Tibial nerve (tissue), 4 donors: Measurements from ENCODE around the gene SUPT5H. TPM values are rescaled to one million over a fixed set of nuclear protein-coding genes. Genes with fewer than 3 reads are reported as not detected.
A peak's percentile ranks its signal among the peaks of the same experiment; 100 is the strongest.

Experiments used
- DNase-seq, 2 donors: peaks; one replicate each; pipeline ENCODE4 v3.0.0-alpha.2; 2019; ENCODE audit warnings: low spot score in 2 of 2
- H3K27ac ChIP-seq, 4 donors: fragments of 200-600 bp; sonication (generic) in 3 of 4; one replicate each; pipeline ENCODE4 v1.5.1; 2017 to 2019; ENCODE audit warnings: mild to moderate bottlenecking in 1 of 4
- H3K27me3 ChIP-seq, 2 donors: fragments of 200-600 bp; sonication (generic) in 1 of 2; one replicate each; pipeline versions ENCODE4 v1.5.1 to v1.6.0; 2017 to 2019
- H3K36me3 ChIP-seq, 3 donors: fragments of 200-600 bp; sonication (generic); one replicate each; pipeline ENCODE4 v1.5.1; 2018 to 2019
- H3K4me1 ChIP-seq, 4 donors: fragments of 200-600 bp; sonication (generic) in 3 of 4; one replicate each; pipeline ENCODE4 v1.5.1; 2017 to 2019
- H3K4me3 ChIP-seq, 4 donors: fragments of 200-600 bp; sonication (generic) in 3 of 4; one replicate each; pipeline ENCODE4 v1.5.1; 2017 to 2019; ENCODE audit warnings: mild to moderate bottlenecking in 1 of 4, moderate library complexity in 1 of 4
- H3K9me3 ChIP-seq, 4 donors: fragments of 200-600 bp; sonication (generic) in 3 of 4; one replicate each; pipeline ENCODE4 v1.5.1; 2017 to 2019
- EP300 ChIP-seq, 2 donors: sonication (generic); formaldehyde crosslinking; IDR thresholded peaks; one replicate each; pipeline ENCODE4 v1.6.1; 2017; ENCODE audit warnings: antibody characterized with exemption in 2 of 2, mild to moderate bottlenecking in 1 of 2
- POLR2A ChIP-seq, 2 donors: fragments of 450-650 bp; IDR thresholded peaks; one replicate each; pipeline ENCODE4 v1.6.1; 2017; ENCODE audit warnings: antibody characterized with exemption in 2 of 2, mild to moderate bottlenecking in 2 of 2, moderate library complexity in 2 of 2
- WGBS, 2 donors: methylation state at CpG; one replicate each; pipeline ENCODE4 v1.1.5; 2018; 5-methylcytosine and 5-hydroxymethylcytosine counted together
- total RNA-seq, 4 donors: library from RNA; depleted of rRNA; stranded (reverse); fragments of >200 nt; gene quantifications; one replicate each; pipeline ENCODE4 v1.1.0, GENCODE V29; 2016
- TF ChIP-seq, protein P1 (sequence below), 5 experiments: fragments of 200-600 bp in 3 of 5; fragments of 450-650 bp in 2 of 5; sonication (generic) in 3 of 5; IDR thresholded peaks; one replicate each; pipeline ENCODE4 v1.5.1; 2016 to 2019; ENCODE audit warnings: antibody characterized with exemption in 5 of 5, mild to moderate bottlenecking in 3 of 5, moderate library complexity in 2 of 5

SUPT5H gene
- total RNA-seq, 4 donors from 2014 or later, result 94.4 to 120 (median 106) TPM

DNA sequence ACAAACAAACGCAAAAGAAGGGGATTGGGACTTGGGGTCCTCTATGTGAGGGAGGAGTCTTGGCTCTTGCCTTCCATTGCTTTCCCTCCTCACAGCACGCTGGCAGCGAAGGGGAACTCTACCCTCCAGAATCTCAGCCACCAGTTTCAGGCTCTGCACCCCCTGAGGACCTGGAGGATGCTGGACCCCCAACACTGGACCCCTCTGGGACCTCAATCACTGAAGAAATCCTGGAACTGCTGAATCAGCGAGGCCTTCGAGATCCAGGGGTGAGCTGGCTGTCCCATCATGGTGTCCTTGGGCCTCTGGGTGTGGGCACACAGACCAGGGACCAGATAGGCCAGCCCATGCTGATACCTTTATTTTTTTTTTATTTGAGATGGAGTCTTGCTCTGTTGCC, 23.4 kb upstream of the SUPT5H start:
- DNase-seq, result no peak
- TF ChIP-seq, protein P1, sequence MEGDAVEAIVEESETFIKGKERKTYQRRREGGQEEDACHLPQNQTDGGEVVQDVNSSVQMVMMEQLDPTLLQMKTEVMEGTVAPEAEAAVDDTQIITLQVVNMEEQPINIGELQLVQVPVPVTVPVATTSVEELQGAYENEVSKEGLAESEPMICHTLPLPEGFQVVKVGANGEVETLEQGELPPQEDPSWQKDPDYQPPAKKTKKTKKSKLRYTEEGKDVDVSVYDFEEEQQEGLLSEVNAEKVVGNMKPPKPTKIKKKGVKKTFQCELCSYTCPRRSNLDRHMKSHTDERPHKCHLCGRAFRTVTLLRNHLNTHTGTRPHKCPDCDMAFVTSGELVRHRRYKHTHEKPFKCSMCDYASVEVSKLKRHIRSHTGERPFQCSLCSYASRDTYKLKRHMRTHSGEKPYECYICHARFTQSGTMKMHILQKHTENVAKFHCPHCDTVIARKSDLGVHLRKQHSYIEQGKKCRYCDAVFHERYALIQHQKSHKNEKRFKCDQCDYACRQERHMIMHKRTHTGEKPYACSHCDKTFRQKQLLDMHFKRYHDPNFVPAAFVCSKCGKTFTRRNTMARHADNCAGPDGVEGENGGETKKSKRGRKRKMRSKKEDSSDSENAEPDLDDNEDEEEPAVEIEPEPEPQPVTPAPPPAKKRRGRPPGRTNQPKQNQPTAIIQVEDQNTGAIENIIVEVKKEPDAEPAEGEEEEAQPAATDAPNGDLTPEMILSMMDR (IDR thresholded peaks at IDR 0.05), result no peak
- TF ChIP-seq POLR2A (IDR thresholded peaks at IDR 0.05) (no peak), EP300 (IDR thresholded peaks at IDR 0.05) (no peak)

DNA sequence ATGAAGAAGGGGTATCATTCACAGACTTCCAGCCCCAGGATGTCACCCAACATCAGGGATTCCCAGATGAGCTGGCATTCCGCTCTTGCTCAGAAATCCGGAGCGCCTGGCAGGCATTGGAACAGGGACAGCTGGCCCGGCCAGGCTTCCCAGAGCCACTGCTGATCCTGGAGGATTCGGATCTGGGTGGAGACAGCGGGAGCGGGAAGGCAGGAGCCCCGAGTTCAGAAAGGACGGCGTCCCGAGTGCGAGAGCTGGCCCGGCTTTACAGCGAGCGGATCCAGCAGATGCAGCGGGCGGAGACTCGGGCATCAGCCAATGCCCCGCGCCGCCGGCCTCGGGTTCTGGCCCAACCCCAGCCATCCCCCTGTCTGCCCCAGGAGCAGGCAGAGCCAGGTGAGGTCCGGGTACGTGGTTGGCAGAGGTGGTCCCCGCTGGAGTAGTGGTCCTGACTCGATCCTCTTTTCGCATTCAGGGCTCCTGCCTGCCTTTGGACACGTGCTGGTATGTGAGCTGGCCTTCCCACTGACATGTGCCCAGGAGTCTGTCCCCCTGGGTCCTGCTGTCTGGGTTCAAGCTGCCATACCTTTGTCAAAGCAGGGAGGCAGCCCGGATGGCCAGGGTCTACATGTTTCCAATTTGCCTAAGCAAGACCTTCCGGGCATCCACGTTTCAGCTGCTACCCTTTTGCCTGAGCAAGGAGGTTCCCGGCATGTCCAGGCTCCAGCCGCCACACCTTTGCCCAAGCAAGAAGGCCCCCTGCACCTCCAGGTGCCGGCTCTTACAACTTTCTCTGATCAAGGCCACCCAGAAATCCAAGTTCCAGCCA, 21.9 kb upstream of the SUPT5H start:
- peaks cover 0 to 67% (median 0%) of the 10 kb centered on the region in 3 donors for H3K36me3 ChIP-seq
- peaks cover 0 to 28% (median 8%) of the 10 kb centered on the region in 4 donors for H3K4me1 ChIP-seq
- H3K27ac ChIP-seq, result peak overlapping the region in 1 of 4 donors; percentile 36
- no peak for TF ChIP-seq EP300 (IDR thresholded peaks at IDR 0.05)
- TF ChIP-seq, protein P1 (IDR thresholded peaks at IDR 0.05), result no peak
- no peak for TF ChIP-seq POLR2A (IDR thresholded peaks at IDR 0.05)
- H3K4me3 ChIP-seq, result no peak overlapping the region
- DNase-seq, result no peak
- H3K9me3 ChIP-seq, result no peaks in the 10 kb centered on the region
- WGBS, 2 donors, result 85 to 89% methylated on average over 34 to 35 of the region's 35 CpGs
- H3K27me3 ChIP-seq, result no peaks in the 10 kb centered on the region

More for the DNA sequence above, 23.4 kb upstream of the SUPT5H start:
- no peaks in the 10 kb centered on the region for H3K9me3 ChIP-seq
- 88 to 93% methylated on average over 5 of the region's 5 CpGs for WGBS, 2 donors
- peaks cover 0 to 22% (median 0%) of the 10 kb centered on the region in 4 donors for H3K4me1 ChIP-seq
- no peaks in the 10 kb centered on the region for H3K27me3 ChIP-seq
- peaks cover 0 to 81% (median 0%) of the 10 kb centered on the region in 3 donors for H3K36me3 ChIP-seq
- H3K27ac ChIP-seq, result no peak overlapping the region
- H3K4me3 ChIP-seq, result no peak overlapping the region

DNA sequence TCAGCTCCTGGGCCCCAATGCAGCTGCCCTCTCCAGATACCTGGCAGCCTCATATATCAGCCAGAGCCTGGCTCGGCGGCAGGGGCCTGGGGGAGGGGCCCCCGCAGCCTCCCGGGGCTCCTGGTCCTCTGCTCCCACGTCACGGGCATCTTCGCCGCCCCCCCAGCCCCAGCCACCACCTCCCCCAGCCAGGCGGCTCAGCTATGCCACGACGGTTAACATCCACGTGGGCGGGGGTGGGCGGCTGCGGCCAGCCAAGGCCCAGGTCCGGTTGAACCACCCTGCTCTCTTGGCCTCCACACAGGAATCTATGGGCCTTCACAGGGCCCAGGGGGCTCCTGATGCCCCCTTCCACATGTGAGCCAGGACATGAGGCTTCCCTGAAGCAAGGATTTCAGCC, 20.4 kb upstream of the SUPT5H start:
- no peak for TF ChIP-seq EP300 (IDR thresholded peaks at IDR 0.05)
- TF ChIP-seq, protein P1 (IDR thresholded peaks at IDR 0.05), result no peak
- H3K4me1 ChIP-seq, result peaks cover 0 to 43% (median 14%) of the 10 kb centered on the region in 4 donors
- peaks cover 0 to 52% (median 0%) of the 10 kb centered on the region in 3 donors for H3K36me3 ChIP-seq
- no peak for DNase-seq
- no peak overlapping the region for H3K4me3 ChIP-seq
- H3K9me3 ChIP-seq, result no peaks in the 10 kb centered on the region
- H3K27me3 ChIP-seq, result no peaks in the 10 kb centered on the region
- peak overlapping the region in 2 of 4 donors; percentile 64 to 87 for H3K27ac ChIP-seq
- WGBS, 2 donors, result 66 to 78% methylated on average over 4 to 16 of the region's 16 CpGs

DNA sequence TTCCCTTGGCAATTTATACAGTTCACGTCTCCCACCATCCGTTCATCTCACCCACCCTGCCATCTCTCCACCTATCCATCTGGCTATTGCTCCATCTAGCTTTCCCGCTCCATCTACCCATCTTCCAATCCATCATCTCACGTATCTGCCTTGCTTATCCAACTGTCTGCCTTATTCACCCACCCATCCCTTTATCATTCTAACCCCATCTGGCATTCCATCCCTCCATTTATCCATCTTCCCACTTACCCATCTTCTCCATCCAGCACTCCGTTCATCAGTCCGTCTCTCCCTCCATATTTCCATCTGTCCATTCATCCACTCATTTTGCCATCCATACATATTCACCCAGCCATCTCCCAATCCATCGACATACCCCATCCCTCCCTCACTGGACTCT, 19.6 kb upstream of the SUPT5H start:
- 70 to 73% methylated on average over 7 of the region's 7 CpGs for WGBS, 2 donors
- TF ChIP-seq, protein P1 (IDR thresholded peaks at IDR 0.05), result no peak
- TF ChIP-seq POLR2A (IDR thresholded peaks at IDR 0.05) (no peak), EP300 (IDR thresholded peaks at IDR 0.05) (no peak)

DNA sequence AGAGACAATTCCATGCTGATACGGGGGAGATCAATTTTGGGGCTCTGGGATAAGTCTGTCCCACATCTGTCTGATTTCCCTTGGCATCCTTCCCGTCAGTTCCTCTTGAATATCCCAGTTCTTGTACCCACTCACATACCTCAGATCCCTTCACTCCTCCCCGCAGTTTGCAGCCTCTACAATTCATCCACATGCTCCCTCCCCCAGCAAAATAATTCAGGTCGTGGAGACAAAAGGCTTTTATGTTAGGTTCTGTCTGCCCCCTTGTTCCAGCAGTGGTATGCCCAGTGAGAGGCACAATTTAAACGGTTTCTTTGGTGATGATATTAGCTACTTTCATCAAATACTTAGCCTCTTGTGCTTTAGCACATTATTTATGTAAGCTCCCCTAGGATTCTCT, 19.2 kb upstream of the SUPT5H start:
- TF ChIP-seq, protein P1 (IDR thresholded peaks at IDR 0.05), result no peak
- TF ChIP-seq EP300 (IDR thresholded peaks at IDR 0.05) (peak in 1 of 2 donors; percentile 45), POLR2A (IDR thresholded peaks at IDR 0.05) (no peak)
- Histone ChIP-seq H3K27me3 (no peaks in the 10 kb centered on the region), H3K9me3 (no peaks in the 10 kb centered on the region), H3K4me3 (no peak overlapping the region), H3K4me1 (peaks cover 0 to 53% (median 17%) of the 10 kb centered on the region in 4 donors), H3K36me3 (peaks cover 0 to 47% (median 0%) of the 10 kb centered on the region in 3 donors), H3K27ac (peak overlapping the region in 2 of 4 donors; percentile 87 to 88)
- no peak for DNase-seq
- WGBS, 2 donors, result 24 to 42% methylated on average over 5 of the region's 5 CpGs

More for the DNA sequence above, 19.6 kb upstream of the SUPT5H start:
- no peak overlapping the region for H3K4me3 ChIP-seq
- H3K36me3 ChIP-seq, result peaks cover 0 to 47% (median 0%) of the 10 kb centered on the region in 3 donors
- peak overlapping the region in 2 of 4 donors; percentile 64 to 87 for H3K27ac ChIP-seq
- H3K27me3 ChIP-seq, result no peaks in the 10 kb centered on the region
- H3K9me3 ChIP-seq, result no peaks in the 10 kb centered on the region
- no peak for DNase-seq
- H3K4me1 ChIP-seq, result peaks cover 0 to 49% (median 14%) of the 10 kb centered on the region in 4 donors
